HG03066 (cell line): ENCODE data around the gene TUBGCP2.
"Not testable (repeated sequence)": the region's sequence is repeated elsewhere in the genome, so short reads cannot be mapped to it uniquely, and the experiment has no call there.

Experiments
- ATAC-seq: cut with Tn5 transposase; IDR thresholded peaks from one replicate; pipeline ENCODE4 v1.9.1; 2021; ENCODE audit warnings: low read depth; ENCODE audit not compliant: unreplicated experiment

The TUBGCP2 gene

DNA sequence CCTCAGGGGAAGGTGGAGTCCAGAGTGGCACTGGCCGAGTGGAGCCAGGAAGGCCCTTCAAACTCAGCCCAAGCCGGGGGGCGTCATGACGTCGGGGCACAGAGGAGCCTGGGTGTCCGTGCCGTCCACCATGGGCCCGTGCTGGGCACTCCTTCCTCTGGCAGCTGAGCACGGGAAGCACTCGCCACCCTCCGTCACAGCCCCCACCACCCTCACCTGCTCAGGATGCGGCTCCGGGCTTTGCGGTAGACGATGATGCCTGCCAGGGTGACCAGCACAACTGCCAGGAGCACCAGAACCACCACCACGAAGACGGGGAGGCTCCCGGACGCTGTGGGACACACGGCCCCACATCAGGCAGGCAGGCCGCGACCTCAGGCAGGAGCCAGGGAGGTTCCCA, 40.1 kb downstream of the TUBGCP2 start:
- ATAC-seq: no peak

DNA sequence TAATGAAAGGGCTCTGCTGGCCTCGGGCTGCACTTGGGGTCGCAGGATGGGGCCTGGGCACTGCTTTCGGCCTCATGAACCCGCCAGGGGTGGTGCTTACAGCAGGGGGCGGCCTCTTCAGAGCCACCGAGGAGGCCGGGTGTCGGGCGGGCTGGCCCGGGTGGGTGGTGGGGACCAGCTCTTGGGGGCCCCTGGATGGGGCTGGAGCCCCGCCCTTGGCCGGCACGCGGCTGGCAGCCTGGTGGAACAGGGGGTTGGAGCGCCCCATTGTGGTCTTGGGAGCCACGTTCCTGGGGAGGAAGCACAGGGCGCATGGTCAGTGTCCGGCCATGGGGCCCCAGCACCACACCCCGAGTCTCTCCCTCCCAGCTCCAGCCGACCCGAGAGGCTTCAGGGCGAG, 40.8 kb downstream of the TUBGCP2 start:
- ATAC-seq: no peak

DNA sequence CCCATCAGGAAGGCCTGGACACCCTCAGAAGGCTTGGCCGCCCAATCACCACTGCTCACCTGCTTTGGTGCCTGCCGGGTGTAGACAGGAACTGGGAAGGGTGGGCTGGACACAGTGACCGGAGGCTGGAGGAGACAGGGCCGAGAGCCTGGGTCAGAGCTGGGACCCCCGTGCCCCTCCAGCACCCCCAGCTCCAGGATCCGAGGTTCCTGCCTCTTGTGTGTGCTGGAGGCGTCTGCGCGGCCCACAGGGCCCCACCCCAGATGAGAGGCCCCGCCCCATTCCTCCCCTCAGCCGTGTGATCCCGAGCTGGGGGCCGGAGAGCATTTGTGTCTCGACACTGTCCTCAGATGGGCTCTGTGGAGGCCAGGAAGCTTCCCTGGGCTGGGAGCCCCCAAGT, 41.4 kb downstream of the TUBGCP2 start:
- no peak for ATAC-seq

DNA sequence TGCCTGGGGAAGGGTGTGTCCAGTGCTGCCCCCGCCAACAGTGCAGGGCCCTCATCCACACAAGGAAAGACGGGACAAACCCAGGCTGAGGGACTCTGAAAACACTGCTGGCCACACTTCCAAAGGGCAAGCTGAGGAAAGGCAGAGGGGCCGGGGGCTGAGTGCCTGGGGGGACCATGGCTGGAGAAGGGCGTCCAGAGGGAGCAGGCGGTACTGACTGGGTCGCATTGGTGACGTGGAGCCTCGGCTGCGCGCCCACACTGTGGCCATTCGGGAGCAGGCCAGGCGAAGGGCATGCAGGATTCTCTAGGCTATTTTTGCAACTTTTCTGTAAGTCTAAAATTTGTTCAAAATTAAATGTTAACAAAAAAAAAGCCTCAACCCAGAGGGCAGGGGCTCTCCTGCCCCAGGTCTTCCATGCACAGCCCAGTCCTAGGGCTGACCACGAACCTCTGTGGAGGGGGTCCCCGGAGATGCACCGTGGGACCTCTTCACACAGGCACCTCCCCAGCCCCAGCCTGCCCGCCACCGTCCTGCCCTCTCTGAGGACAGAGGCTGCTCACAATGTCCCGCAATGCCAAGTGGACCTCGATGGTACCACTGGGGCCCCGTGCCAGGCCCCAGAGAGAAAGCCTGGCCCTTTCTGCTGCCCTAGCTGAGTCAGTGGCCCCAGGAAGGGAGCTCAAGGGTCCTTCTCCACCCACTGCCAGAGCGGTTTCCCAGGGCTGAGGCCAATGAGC, 42.4 kb downstream of the TUBGCP2 start:
- no peak for ATAC-seq

DNA sequence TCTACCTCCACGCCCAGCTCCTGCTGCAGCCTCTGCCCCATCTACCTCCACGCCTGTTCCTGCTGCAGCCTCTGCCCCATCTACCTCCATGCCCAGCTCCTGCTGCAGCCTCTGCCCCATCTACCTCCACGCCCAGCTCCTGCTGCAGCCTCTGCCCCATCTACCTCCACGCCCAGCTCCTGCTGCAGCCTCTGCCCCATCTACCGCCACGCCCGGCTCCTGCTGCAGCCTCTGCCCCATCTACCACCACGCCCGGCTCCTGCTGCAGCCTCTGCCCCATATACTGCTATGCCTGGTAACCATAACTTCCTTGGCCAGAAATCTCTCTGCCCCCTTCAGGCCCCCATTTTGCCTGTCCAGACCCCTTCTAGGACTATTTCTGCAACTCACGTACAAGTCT, 43.6 kb downstream of the TUBGCP2 start:
- not testable (repeated sequence) for ATAC-seq

DNA sequence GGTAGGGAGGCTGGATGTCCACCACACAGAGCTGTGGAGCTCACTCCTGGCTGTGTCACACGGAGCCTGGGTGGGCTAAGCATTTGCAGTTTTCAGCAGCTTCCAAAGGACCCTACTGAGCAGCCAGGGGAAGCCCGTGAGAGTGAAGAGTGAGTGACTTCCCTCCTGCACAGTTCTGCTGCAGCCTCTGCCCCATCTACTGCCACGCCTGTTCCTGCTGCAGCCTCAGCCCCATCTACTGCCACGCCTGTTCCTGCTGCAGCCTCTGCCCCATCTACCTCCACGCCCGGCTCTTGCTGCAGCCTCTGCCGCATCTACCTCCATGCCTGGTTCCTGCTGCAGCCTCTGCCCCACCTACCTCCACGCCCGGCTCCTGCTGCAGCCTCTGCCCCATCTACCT, 44.2 kb downstream of the TUBGCP2 start:
- ATAC-seq: no peak

DNA sequence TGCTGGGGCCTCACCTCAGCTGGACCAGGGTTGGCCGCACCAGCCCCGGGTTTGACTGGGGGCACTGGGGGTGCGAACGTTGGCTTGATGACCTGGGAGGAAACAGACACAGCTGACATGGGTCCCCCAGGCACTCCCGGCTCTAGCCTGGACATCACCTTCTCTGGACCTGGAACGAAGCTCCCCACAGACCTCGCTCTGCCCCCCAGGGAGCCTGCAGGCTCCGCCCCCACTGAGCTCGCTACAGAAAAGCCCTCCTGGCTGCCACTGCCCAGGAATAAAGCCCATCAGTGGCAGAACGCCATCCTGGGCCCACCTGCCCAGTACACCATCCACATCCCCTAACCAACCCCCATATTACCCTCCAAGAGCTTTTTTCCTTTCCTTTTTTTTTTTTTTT, 45.0 kb downstream of the TUBGCP2 start:
- no peak for ATAC-seq

DNA sequence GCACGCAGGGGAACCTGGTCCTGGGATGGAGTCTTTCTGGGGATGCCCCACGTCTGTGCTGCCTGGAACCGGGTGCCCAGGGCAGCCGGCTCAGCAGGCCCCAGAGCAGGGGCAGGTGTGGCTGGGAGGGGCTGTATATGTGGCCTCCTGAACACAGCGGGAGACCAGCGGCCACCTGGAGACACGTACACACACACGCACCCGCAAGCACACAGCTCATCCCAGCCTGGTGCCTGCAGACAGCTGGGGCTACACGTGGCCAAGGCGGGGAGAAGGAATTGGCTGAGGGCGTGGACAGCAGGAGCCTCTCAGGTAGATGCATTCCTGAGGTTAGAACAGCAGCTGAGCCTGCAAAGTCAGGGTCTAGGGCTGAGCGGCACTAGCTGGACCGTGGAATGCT, 46.0 kb downstream of the TUBGCP2 start:
- no peak for ATAC-seq

DNA sequence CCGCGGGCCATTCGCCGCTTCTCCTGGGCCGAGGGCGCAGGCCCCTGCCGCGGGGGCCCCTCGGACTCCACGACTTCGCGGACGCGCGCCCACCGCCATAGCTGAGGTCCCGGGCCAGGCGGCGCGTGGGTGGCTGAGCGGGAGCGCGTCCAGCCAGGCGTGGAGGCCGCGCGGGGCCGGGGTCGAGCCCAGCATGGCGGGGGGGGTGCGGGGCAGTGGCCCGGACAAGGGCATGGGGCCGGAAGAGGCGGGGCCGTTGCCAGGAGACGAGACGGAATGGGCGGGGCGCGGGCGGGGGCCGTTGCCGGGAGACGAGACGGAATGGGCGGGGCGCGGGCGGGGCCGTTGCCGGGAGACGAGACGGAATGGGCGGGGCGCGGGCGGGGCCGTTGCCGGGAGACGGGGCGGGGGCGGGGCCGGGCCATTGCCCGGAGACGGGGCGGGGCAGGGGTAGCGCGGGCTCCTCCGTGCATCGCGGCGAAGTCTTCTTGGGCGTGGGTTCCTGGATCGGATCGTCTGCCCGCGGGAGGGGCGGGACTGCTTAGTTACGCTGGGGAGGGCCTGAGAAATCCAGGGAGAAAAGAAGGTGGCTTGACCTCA, 46.8 kb downstream of the TUBGCP2 start:
- ATAC-seq: peak; percentile 45

DNA sequence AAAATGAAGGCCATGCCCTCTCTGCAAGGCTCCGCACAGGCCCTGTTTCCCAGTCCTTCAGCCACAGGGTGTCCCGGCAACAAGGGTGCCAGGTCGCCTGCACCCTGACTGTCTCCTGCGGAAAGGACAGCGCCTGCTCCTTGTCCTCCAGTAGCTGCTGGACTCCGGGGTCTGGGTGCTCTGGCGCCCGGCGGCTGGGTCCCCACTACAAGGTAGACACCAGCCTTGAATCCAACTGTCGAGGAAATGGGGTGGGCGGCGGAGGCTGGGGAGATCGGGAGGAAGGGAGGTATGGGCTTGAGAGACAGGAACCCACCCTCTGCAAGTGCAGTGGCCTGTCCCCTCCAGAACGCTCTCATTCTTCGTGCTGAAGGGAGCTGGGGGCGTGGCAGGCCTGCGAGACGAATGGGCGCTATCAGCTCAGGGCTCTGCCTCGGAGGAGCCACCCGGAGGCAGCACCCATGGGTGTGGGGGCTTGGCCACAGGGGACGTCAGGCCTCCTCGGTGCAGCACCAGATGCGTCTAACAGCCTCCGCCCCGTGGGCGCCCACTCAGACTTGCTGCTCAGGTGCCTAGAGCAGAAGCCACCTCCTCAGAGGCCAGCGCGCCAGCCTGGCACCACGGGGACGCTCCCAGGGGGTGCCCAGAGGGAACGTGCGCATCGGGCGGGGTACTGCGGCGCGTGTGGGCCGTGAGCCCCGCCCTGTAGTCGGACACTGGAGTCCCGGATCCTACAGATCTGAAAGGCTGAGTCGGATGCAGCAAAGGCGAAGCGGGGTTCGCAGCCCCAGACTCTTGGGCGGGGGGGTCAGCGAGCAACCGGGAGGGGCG, 47.6 kb downstream of the TUBGCP2 start:
- ATAC-seq: peak; percentile 51

DNA sequence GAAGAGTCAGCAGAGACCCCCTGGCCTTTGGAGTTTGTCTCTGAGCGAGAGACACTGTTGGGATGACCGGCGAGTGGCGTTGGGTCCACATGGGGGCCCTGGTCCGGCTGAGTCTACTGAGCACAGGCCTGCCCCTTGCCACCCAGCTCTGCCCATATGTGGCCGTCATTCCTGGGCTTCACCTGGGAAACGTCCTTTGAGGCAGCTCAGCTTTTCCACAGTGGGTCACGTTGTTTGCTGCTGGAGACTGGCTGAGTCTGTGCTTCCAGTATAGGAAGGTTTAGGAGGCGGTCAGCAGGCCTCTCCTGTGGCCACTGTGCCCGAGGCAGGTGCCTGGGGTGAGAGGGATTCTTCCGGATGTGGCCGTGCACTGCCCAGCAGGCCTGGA, 49.1 kb downstream of the TUBGCP2 start:
- no peak for ATAC-seq

DNA sequence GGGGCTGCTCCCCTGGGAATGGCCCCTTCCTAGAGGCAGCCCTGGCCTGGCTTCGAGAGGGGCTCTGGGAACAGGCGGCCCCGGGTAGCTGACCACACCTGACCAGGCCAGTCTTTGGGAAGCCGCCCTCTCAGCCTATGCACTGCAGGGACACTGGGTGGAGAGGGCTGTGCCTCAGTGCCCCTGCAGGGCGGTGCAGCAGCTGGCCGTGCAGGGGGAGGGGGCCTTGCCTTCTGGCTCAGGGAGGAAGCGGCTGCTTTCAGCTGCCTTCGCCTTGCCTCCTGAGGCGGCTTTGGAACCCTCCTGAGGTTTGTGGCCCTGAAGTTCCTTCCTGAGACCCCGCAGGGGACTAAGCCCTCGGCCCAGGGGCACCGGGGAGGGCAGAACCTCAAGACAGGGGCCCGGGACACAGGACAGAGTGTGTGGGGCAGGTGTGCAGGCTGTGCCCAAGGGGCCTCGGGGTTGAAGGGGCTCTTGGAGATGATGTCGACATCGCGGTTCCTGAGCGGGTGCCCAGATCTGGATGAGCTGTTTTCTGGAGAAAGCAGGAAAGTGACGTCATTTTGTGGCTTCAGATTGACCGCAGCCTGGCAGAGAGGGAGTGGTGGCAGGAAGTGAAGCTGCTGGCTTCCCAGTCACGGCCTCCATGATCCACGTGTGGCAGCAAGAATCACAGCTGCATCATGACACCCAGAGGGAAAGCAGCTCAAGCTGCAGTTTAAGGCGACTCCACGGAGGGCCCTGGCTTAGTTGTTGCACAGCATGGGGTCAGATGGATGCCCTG, 49.7 kb downstream of the TUBGCP2 start:
- ATAC-seq: no peak

DNA sequence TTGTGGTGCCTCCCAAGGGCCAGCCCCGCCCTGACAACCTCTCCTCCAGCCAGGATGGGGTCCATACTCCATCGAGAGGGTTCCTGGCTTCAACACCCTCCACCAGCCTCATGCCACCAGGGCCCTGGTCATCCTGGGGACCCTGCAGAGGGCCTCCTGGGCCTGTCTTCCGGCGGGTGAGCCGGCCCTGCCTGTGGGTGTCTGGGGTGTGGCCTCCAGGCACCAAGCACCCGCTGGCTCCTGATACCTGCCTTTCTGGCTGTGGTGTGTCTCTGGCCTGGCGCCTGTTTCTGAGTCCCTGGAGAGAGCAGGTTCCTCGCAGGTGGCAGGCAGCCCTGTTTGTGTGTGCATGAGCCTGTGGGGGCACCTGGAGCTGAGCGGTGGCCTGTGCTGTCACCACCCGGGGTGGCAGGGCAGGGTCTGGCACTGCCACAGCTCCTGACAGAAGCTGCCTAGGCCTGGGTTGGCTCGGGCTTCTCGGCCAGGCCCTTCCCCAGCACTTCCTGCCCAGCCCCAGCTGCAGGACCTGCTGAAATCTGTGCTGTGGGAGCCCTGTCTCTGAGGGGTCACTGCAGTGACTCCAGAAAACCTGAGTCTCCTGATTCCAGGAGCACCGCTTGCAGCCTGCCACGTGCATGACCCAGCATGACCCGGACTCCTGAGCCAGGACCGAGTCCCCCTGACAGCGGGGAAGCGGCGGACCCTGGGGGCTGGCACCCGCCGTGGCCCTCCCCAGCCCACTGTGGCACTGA, 50.4 kb downstream of the TUBGCP2 start:
- ATAC-seq: no peak

DNA sequence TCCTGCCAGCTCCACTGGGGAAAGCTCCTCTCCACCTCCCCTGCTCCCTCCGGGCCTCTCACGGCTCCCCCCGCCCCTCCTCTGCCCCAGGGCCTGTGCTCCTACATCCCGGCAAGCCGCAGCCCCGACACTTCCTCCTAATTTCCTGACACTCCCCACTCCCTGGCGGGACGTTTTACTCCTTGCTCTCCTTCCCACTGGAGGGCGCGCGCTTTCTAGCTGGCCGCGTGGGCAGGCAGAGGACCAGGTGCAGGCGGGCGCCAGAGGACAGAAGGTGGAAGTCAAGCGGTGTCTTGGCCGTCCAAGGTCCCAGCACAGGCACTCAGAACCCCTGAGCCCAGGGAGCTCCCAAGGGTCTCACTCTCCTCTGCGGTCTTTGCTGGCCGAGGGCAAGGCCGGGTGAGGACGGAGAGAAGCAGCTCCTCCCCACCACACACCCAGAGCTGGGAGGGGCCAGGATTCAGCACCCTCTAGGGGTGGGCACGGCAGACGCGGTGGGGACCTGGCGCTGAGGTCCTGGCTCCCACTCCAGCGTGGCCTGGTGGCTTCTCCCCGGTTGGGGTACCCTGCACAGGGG, 51.1 kb downstream of the TUBGCP2 start:
- ATAC-seq: no peak

DNA sequence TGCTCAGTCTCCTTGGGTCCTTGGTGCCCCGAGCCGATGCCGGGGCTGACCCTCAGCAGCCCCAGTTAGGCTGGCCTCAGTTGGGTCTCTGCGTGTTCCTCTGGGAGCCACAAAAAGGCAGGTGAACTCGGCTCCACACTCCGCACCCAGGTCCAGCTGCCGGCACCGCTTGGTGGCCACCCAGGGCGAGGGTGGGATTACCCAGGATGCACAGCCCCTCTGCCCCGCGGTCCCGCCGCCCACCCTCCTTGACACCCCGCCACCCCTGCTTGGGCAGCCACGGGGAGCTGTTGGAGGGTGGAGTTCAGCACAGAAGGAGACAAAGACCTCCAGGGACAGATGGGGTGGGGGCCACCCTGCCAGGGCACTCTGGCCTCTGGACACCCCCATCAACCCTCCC, 53.3 kb downstream of the TUBGCP2 start:
- ATAC-seq: no peak

DNA sequence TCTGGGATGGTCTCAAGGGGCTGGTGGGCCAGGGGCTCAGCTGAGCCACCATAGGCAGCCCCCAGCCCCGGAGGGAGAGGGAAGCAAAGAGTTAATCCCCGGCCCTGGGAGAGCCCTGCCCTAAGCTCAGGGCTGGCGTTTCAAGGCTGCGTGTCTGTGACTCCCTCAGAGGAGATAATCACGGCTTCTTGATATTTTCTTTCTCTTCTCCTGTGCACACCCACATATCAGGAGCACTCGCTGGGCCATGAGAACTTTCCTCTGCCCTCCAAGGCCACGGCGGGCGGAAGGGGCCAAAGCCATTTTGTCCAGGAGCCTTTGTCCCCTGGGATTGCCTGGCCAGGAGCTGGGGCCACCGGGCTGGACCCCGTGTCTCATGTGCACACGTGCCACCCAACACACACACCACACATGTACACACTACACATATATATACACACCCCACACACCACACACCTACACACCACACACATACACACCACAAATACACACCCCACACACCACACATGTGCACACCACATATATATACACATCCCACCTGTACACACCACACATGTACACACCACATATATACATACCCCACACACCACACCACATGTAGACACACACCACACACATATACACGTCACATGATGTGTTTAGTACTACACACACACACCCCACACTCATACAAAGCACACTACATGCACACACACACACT, 54.1 kb downstream of the TUBGCP2 start:
- ATAC-seq: no peak

DNA sequence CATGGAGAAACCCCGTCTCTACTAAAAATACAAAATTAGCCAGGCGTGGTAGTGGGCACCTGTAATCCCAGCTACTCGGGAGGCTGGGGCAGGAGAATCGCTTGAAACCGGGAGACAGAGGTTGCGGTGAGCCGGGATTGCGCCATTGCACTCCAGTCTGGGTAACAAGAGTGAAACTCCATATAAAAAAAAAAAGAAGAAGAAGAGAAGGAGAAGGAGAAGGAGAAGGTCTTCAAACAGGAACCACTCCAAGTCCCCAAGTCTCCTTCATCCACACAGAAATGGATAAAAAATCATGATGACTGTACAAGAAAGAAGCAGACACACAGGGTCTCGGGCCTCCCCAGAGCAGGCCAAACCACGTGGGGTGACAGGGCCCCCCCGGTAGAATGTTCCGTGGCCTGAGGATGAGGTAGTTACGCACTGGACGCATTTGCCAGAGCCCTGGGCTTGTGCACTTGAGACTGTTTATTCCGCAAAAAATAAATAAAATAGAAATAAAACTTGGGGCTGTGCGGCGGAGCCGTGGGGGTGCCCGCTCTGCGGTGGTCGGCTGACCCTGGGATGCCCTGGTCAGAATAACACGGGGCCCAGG, 55.2 kb downstream of the TUBGCP2 start:
- ATAC-seq: no peak

DNA sequence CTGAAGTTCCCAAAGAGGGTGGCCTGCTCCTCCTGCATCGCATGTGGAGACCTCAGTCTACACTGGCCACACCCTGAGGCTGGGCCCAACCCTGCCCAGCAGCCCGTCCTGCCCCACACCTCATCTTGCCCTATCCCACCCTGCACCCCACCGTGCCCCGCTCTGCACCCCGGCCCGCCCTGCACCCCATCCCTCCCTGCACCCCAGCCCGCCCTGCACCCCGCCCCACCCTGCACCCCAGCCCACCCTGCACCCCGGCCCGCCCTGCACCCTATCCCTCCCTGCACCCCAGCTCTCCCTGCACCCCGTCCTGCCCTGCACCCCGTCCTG, 56.5 kb downstream of the TUBGCP2 start:
- no peak for ATAC-seq
